GM12878 (cell line): ENCODE measurements around the gene HSPB7.

Experiments used
- ATF7 ChIP-seq: fragments of 450-650 bp; IDR thresholded peaks from 2 replicates; pipeline ENCODE4 v1.6.1; 2016; ENCODE audit warnings: low read depth, mild to moderate bottlenecking
- CTCF ChIP-seq, 3 experiments: IDR thresholded peaks in 2 of 3; conservative IDR thresholded peaks in 1 of 3; 2 replicates each; pipeline ENCODE4 v1.5.1; 2011; ENCODE audit warnings: low read depth in 3 of 3, low read length in 3 of 3, mild to moderate bottlenecking in 3 of 3, control low read depth in 2 of 3, moderate library complexity in 2 of 3, inconsistent platforms in 1 of 3, mixed read lengths in 1 of 3; ENCODE audit not compliant: control insufficient read depth in 2 of 3, insufficient read depth in 1 of 3; ENCODE audit errors: extremely low read depth in 1 of 3
- POLR2A ChIP-seq: IDR thresholded peaks from 2 replicates; pipeline ENCODE4 v1.6.1; 2011; ENCODE audit warnings: low read depth, mild to moderate bottlenecking, low read length

DNA sequence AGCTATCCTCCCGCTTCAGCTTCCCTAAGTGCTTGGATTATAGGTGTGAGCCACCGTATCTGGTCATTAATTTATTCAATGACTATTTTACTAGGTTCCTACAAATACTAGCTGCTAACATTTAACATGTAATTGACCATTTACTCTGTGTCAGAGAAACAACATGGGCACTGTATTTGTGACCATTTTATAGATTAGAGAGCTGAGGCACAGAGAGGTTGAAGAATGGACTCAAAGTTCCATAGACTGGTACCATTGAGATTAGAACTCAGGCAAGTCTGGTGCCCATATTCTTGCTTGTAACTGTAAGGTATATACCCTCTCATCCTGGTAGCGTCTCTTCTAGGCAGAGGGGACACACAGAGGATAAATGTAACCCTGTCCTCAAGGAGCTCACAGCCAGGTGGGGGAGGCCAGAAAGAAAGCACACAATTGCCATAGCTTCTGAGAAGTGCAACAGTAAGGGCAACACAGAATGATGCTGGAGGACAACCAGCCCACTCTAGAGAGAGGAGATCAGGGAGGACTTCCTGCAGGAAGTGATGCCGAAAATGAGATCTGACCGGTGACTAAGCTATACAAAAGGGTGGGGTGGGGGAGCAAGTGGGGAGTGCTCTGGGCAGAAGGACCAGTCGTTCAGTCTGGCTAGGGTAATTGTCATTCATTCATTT is 10.0 kb downstream of the HSPB7 start:
- TF ChIP-seq ATF7 (no peak), CTCF (IDR thresholded peaks at IDR 0.05 in 2 of 3, conservative IDR thresholded peaks at IDR 0.05 in 1 of 3; ENCODE audit: control insufficient read depth in 2 of 3, extremely low read depth in 1 of 3, insufficient read depth in 1 of 3, low read depth in 3 of 3, low read length in 3 of 3) (no peak), POLR2A (no peak)
